ENCODE data around the gene PORCN. TPM values are rescaled to one million over a fixed set of nuclear protein-coding genes. Genes with fewer than 3 reads are reported as not detected.

The PORCN gene
- total and polyA plus RNA-seq, 2 of the 13 experiments (the other 11 are each of a cell fraction or from before 2014, with no cell fraction given), result 3.9 to 5.8 TPM

DNA sequence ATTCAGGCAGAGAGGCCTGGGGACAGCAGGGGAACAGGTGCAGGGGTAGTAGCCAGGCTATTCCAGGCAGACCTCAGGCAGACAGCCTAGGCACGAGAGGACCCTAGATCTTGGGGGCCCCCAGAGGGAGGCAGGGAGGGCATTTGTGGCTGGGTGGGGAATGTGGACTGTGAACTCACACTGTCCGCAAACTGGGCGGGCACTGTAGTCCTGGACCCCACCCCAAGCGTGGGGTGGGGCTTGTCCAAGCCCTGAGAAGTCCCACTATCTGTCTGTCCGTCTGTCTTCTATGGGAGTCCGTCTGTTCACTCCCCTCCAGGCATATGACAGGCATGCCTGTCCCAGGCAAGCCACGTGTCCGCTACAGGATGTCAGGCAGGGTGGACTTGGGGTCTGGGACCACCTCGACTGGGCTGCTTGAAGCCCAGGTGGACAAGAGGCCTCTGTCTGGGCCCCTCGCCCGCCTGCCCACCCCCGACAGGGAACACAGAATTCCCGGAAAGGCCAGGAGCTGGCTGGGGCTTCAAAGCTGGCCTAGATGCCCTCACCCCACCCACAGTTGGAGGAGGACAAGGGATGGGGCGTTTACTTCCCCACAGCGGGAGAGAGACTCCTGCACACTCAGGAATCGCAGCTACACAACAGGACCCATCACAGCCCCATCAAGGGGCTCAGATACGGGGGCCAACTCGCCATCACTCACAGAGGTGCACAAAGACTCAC, 38.5 kb upstream of the PORCN start, which contains the start of gene SLC38A5 (continued):
- TF ChIP-seq, protein P1, sequence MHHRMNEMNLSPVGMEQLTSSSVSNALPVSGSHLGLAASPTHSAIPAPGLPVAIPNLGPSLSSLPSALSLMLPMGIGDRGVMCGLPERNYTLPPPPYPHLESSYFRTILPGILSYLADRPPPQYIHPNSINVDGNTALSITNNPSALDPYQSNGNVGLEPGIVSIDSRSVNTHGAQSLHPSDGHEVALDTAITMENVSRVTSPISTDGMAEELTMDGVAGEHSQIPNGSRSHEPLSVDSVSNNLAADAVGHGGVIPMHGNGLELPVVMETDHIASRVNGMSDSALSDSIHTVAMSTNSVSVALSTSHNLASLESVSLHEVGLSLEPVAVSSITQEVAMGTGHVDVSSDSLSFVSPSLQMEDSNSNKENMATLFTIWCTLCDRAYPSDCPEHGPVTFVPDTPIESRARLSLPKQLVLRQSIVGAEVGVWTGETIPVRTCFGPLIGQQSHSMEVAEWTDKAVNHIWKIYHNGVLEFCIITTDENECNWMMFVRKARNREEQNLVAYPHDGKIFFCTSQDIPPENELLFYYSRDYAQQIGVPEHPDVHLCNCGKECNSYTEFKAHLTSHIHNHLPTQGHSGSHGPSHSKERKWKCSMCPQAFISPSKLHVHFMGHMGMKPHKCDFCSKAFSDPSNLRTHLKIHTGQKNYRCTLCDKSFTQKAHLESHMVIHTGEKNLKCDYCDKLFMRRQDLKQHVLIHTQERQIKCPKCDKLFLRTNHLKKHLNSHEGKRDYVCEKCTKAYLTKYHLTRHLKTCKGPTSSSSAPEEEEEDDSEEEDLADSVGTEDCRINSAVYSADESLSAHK (CRISPR knock-in tag; IDR thresholded peaks at IDR 0.05; ENCODE audit: borderline replicate concordance), result no peak
- no peak for TF ChIP-seq ZNF329 (CRISPR knock-in tag; IDR thresholded peaks at IDR 0.05; ENCODE audit: low read depth)
- no peak for TF ChIP-seq ZFAT (CRISPR knock-in tag; conservative IDR thresholded peaks at IDR 0.05)
- no peak for TF ChIP-seq XRCC5 (optimal IDR thresholded peaks at IDR 0.05; ENCODE audit: low read length)
- TF ChIP-seq, protein P2, sequence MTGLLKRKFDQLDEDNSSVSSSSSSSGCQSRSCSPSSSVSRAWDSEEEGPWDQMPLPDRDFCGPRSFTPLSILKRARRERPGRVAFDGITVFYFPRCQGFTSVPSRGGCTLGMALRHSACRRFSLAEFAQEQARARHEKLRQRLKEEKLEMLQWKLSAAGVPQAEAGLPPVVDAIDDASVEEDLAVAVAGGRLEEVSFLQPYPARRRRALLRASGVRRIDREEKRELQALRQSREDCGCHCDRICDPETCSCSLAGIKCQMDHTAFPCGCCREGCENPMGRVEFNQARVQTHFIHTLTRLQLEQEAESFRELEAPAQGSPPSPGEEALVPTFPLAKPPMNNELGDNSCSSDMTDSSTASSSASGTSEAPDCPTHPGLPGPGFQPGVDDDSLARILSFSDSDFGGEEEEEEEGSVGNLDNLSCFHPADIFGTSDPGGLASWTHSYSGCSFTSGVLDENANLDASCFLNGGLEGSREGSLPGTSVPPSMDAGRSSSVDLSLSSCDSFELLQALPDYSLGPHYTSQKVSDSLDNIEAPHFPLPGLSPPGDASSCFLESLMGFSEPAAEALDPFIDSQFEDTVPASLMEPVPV (CRISPR knock-in tag; IDR thresholded peaks at IDR 0.05), result no peak
- TF ChIP-seq, protein P3, sequence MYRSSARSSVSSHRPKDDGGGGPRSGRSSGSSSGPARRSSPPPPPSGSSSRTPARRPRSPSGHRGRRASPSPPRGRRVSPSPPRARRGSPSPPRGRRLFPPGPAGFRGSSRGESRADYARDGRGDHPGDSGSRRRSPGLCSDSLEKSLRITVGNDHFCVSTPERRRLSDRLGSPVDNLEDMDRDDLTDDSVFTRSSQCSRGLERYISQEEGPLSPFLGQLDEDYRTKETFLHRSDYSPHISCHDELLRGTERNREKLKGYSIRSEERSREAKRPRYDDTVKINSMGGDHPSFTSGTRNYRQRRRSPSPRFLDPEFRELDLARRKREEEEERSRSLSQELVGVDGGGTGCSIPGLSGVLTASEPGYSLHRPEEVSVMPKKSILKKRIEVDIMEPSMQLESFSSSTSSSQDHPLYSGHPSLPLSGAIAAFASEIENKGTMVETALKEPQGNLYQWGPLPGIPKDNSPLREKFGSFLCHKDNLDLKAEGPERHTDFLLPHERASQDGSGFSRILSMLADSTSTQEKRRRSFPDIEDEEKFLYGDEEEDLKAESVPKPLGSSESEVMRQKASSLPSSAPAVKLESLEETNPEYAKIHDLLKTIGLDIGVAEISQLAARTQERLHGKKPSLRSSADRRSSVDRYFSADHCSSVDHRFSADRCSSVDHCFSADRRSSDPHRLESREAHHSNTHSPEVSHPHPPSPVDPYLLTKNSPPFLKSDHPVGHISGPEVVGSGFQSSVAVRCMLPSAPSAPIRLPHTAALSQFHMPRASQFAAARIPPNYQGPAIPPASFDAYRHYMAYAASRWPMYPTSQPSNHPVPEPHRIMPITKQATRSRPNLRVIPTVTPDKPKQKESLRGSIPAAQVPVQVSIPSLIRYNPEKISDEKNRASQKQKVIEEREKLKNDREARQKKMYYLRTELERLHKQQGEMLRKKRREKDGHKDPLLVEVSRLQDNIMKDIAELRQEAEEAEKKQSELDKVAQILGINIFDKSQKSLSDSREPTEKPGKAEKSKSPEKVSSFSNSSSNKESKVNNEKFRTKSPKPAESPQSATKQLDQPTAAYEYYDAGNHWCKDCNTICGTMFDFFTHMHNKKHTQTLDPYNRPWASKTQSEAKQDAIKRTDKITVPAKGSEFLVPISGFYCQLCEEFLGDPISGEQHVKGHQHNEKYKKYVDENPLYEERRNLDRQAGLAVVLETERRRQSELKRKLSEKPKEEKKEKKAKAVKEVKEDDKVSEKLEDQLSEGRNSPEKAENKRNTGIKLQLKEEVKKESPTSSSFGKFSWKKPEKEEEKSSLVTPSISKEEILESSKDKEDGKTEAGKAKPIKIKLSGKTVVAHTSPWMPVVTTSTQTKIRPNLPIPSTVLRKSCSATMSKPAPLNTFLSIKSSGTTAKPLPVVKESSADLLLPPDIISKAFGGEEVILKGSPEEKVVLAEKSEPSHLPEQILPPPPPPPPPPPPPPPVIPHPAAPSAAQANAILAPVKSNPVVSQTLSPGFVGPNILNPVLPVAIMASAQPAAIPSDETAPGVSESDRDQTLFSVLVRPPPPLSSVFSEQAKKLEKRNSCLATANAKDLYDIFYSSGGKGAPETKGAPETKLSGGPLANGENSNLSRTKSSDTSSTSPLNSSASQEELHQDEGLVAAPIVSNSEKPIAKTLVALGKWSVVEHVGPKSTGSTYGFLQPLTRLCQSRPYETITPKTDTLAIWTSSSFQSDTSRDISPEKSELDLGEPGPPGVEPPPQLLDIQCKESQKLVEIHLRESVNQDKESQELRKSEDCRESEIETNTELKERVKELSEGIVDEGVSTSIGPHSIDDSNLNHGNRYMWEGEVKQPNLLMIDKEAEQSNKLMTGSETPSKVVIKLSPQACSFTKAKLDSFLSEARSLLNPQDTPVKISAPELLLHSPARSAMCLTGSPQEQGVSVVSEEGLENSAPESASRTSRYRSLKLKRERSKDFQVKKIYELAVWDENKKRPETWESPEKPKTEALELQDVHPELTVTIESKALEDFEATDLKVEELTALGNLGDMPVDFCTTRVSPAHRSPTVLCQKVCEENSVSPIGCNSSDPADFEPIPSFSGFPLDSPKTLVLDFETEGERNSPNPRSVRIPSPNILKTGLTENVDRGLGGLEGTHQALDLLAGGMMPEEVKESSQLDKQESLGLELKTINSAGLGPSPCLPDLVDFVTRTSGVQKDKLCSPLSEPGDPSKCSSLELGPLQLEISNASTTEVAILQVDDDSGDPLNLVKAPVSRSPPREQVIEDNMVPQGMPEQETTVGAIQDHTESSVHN (CRISPR knock-in tag; IDR thresholded peaks at IDR 0.05), result no peak
- TF ChIP-seq, protein P4, sequence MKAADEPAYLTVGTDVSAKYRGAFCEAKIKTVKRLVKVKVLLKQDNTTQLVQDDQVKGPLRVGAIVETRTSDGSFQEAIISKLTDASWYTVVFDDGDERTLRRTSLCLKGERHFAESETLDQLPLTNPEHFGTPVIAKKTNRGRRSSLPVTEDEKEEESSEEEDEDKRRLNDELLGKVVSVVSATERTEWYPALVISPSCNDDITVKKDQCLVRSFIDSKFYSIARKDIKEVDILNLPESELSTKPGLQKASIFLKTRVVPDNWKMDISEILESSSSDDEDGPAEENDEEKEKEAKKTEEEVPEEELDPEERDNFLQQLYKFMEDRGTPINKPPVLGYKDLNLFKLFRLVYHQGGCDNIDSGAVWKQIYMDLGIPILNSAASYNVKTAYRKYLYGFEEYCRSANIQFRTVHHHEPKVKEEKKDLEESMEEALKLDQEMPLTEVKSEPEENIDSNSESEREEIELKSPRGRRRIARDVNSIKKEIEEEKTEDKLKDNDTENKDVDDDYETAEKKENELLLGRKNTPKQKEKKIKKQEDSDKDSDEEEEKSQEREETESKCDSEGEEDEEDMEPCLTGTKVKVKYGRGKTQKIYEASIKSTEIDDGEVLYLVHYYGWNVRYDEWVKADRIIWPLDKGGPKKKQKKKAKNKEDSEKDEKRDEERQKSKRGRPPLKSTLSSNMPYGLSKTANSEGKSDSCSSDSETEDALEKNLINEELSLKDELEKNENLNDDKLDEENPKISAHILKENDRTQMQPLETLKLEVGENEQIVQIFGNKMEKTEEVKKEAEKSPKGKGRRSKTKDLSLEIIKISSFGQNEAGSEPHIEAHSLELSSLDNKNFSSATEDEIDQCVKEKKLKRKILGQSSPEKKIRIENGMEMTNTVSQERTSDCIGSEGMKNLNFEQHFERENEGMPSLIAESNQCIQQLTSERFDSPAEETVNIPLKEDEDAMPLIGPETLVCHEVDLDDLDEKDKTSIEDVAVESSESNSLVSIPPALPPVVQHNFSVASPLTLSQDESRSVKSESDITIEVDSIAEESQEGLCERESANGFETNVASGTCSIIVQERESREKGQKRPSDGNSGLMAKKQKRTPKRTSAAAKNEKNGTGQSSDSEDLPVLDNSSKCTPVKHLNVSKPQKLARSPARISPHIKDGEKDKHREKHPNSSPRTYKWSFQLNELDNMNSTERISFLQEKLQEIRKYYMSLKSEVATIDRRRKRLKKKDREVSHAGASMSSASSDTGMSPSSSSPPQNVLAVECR (CRISPR knock-in tag; IDR thresholded peaks at IDR 0.05; ENCODE audit: borderline replicate concordance), result peak; percentile 35; the same call in 1 of the 2 replicates
- no peak for TF ChIP-seq PHB2 (IDR thresholded peaks at IDR 0.05; ENCODE audit: partially characterized antibody)
- TF ChIP-seq, protein P5, sequence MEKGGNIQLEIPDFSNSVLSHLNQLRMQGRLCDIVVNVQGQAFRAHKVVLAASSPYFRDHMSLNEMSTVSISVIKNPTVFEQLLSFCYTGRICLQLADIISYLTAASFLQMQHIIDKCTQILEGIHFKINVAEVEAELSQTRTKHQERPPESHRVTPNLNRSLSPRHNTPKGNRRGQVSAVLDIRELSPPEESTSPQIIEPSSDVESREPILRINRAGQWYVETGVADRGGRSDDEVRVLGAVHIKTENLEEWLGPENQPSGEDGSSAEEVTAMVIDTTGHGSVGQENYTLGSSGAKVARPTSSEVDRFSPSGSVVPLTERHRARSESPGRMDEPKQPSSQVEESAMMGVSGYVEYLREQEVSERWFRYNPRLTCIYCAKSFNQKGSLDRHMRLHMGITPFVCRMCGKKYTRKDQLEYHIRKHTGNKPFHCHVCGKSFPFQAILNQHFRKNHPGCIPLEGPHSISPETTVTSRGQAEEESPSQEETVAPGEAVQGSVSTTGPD (CRISPR knock-in tag; IDR thresholded peaks at IDR 0.05), result no peak

All from HepG2 (cell line).